Effector memory CD4-positive, alpha-beta T cell (primary cell): ENCODE results near the gene RBMXL2.

Experiments
- DNase-seq, 3 donors: peaks; one replicate each; pipeline ENCODE4 v3.0.0-alpha.2; 2020
- H3K27ac ChIP-seq: 2 replicates; pipeline ENCODE4 v1.7.0; 2013; ENCODE audit warnings: mild to moderate bottlenecking, low read length, moderate library complexity; ENCODE audit not compliant: insufficient read depth, poor library complexity, severe bottlenecking
- H3K27me3 ChIP-seq: replicated peaks from 2 replicates; pipeline ENCODE4 v1.7.0; 2013; ENCODE audit warnings: mild to moderate bottlenecking, low read length; ENCODE audit not compliant: insufficient read depth, control insufficient read depth, poor library complexity, severe bottlenecking
- H3K36me3 ChIP-seq: 2 replicates; pipeline ENCODE4 v1.7.0; 2013; ENCODE audit warnings: mild to moderate bottlenecking, low read length, moderate library complexity; ENCODE audit not compliant: control insufficient read depth, insufficient read depth
- H3K4me1 ChIP-seq: 2 replicates; pipeline ENCODE4 v1.7.0; 2013; ENCODE audit warnings: low read length, mild to moderate bottlenecking; ENCODE audit not compliant: control insufficient read depth, insufficient read depth, poor library complexity, severe bottlenecking
- H3K4me3 ChIP-seq: 2 replicates; pipeline ENCODE4 v1.7.0; 2013; ENCODE audit warnings: low read length, low read depth, mild to moderate bottlenecking; ENCODE audit not compliant: insufficient read depth, poor library complexity, severe bottlenecking
- H3K9me3 ChIP-seq: 2 replicates; pipeline ENCODE4 v1.7.0; 2013; ENCODE audit warnings: mild to moderate bottlenecking, low read length, moderate library complexity; ENCODE audit not compliant: control insufficient read depth
- total RNA-seq, 3 donors: gene quantifications; one replicate each; lab custom pipeline; 2026; lab: John Stamatoyannopoulos, UW

The RBMXL2 gene
- total RNA-seq = 0 reads per million in 3 donors

DNA sequence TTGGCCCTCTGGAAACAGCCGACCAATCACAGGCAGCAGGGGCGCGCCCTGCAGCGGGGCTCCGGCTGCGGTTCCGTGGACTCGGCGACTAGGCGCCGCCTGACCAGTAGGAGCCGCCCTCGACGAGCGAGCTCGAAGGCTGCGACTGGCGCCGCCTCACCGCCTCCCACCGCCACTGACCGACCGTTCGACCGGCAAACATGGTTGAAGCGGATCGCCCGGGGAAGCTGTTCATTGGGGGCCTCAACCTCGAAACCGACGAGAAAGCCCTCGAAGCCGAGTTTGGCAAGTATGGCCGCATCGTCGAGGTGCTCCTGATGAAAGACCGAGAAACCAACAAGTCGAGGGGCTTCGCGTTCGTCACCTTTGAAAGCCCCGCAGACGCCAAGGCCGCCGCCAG is at the start of gene RBMXL2:
Gene RBMXL2, plus strand, starts transcription at position 78 of the 400 bp plus-strand sequence. Its CDS starts 123 bp downstream, at position 201.
- Histone ChIP-seq H3K27ac (no peak within 1 kb of the TSS), H3K36me3 (no peaks in the 10 kb centered on the region), H3K27me3 (peaks cover 5% of the 10 kb centered on the region), H3K4me1 (no peaks in the 10 kb centered on the region), H3K4me3 (no peak within 1 kb of the TSS), H3K9me3 (no peaks in the 10 kb centered on the region)
- no peak for DNase-seq

DNA sequence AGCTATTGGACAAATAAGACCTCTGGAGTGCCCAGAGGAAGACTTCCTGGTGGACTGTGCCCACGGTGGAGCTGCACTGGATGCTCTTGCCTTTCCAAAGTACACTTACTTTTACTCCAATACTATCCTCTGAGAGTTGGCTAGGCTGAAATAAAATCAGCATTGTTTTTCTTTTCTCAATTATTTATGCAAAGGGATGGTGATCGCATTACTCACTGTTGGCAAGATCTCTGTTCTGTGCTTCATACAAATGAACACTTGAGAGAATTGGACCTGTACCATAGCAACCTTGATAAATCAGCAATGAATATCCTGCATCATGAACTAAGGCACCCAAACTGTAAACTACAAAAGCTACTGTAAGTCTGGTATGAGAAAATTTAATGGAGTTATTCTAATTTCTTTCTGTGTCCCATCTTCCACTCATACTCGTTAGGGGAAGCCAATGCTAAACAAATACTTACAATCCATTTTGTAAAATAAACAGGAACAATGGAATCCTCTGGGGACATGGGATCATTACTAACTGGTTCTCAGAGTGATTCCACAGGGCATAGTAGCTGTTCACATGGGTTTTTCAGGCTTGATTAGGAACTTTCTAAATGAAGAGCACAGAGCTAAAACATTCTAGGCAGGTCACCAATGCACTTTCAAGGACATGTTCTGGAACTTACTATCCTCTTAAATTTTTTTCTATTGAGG is 42.2 kb upstream of the RBMXL2 start:
- no peak for DNase-seq
- no peaks in the 10 kb centered on the region for H3K27me3 ChIP-seq
- no peak overlapping the region for H3K4me3 ChIP-seq
- H3K27ac ChIP-seq = no peak overlapping the region
- no peaks in the 10 kb centered on the region for H3K9me3 ChIP-seq
- H3K4me1 ChIP-seq = no peaks in the 10 kb centered on the region
- H3K36me3 ChIP-seq = no peaks in the 10 kb centered on the region

GRCh38 chr11:7050191-7050590 is 38.6 kb upstream of the RBMXL2 start:
- Histone ChIP-seq H3K9me3 (no peaks in the 10 kb centered on the region), H3K4me3 (no peak overlapping the region), H3K4me1 (no peaks in the 10 kb centered on the region), H3K27me3 (no peaks in the 10 kb centered on the region), H3K36me3 (no peaks in the 10 kb centered on the region), H3K27ac (no peak overlapping the region)
- no peak for DNase-seq

GRCh38 chr11:7056828-7057513 is 31.8 kb upstream of the RBMXL2 start:
- Histone ChIP-seq H3K9me3 (no peaks in the 10 kb centered on the region), H3K4me3 (no peak overlapping the region), H3K27me3 (no peaks in the 10 kb centered on the region), H3K36me3 (no peaks in the 10 kb centered on the region), H3K4me1 (no peaks in the 10 kb centered on the region), H3K27ac (no peak overlapping the region)
- DNase-seq = no peak

DNA sequence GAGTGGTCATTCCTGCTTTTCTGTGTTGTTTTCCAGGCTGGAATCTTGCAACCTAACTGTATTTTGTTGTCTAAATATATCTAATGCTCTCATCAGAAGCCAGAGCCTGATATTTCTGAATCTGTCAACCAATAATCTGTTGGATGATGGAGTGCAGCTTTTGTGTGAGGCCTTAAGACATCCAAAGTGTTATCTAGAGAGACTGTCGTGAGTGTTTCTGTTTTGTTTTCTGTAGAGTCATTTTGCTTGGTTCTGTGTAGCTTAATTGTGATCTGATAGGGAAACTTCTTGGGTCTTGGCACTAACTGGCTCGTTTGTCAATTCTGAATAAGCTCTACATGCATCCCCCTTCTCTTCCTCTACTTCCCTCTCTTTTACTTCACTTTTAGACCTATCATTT is 31.2 kb upstream of the RBMXL2 start:
- H3K27ac ChIP-seq = no peak overlapping the region
- no peaks in the 10 kb centered on the region for H3K9me3 ChIP-seq
- H3K4me1 ChIP-seq = no peaks in the 10 kb centered on the region
- H3K27me3 ChIP-seq = no peaks in the 10 kb centered on the region
- DNase-seq = no peak
- H3K4me3 ChIP-seq = no peak overlapping the region
- H3K36me3 ChIP-seq = no peaks in the 10 kb centered on the region

DNA sequence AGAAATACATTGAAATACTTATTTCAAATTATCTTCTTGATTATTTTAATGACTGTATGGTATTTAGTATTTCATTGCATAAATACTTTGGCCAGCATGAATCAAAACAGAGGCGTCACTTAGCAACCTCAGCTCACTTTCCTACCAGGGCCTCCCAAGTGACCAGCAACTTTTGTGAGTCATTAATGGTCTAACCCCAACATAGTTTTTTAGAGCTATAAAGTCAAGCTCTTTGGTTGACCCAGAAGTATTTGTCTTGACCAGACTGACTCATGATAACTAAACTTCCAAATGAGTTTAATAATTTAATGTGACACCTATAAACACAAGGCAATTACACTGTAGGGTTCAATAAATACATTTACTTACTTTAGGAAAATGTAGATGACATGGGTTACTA is 27.9 kb upstream of the RBMXL2 start:
- H3K27me3 ChIP-seq = no peaks in the 10 kb centered on the region
- DNase-seq = no peak
- no peaks in the 10 kb centered on the region for H3K4me1 ChIP-seq

DNA sequence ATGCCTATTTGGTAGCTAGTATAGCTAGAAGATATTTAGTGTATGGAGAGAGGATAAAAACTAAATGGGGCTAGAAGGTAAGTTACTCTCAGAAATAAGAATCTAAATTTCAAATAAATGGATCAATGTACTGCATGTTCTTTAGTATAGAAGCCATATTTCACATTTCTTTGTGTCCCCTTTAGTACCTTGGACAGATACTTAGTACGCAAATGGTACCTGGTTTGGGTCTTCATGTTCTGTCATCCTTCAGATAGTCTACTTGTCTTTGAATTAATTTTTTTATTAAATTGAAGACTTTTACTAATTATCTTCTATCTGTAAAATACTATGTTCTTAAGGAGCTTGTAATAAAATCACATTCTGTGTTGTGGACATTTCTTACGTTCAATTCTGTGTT is 26.3 kb upstream of the RBMXL2 start:
- DNase-seq = no peak
- no peaks in the 10 kb centered on the region for H3K4me1 ChIP-seq
- H3K4me3 ChIP-seq = no peak overlapping the region
- H3K9me3 ChIP-seq = no peaks in the 10 kb centered on the region
- no peaks in the 10 kb centered on the region for H3K36me3 ChIP-seq
- H3K27me3 ChIP-seq = no peaks in the 10 kb centered on the region
- no peak overlapping the region for H3K27ac ChIP-seq

More for the DNA sequence above, 27.9 kb upstream of the RBMXL2 start:
- Histone ChIP-seq H3K27ac (no peak overlapping the region), H3K36me3 (no peaks in the 10 kb centered on the region), H3K9me3 (no peaks in the 10 kb centered on the region), H3K4me3 (no peak overlapping the region)

DNA sequence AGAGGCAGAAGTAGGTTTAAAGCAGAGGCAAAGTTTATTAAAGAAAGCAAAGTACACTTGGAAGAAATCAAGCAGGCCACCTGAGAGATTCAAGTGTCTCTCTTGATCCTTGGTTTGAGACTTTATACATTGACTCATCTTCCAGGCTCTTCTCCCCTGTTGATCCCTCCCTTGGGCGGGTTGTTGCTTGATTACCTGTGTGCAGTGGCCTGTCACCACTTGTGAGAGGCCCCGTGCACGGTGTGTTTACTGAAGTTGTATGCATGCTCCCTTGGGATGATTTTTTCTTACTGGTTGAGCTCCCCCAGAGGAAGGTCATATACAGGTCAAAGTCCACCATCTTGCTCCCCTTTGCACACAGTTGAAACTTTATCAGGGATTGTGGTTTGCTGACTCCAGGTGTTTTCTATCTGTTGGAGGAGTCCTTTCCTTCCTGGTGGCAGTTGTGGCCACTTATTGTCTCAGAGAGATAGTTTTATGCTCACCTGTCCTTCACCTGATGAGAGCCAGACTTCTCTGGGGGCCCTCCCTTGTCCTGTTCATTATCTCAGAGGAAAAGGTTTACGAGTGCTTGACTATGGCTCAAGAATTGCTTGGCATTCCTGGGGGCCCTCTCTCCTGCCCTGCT is 16.3 kb upstream of the RBMXL2 start:
- Histone ChIP-seq H3K27ac (no peak overlapping the region), H3K4me3 (no peak overlapping the region), H3K36me3 (no peaks in the 10 kb centered on the region), H3K4me1 (no peaks in the 10 kb centered on the region), H3K9me3 (no peaks in the 10 kb centered on the region), H3K27me3 (no peaks in the 10 kb centered on the region)
- no peak for DNase-seq

DNA sequence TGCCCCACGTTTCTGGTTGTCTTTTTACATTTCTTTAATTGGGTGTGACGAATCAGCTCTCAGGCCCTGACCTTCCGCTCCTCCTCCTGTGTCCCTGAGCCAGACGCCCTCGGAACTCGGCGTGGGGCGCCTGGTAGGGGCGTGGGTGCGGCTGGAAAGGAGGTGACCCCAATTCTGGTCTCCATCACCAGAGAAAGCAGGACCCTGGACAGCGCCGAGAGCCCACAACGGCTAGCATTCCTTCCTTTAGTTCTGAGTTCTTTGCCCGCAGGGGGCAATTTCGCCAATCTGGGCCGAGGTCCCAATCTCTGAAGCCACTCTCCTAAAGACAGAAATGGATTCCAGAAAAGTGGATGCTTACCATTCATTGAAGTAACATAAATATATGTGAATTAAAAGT is 11.7 kb upstream of the RBMXL2 start:
- H3K27ac ChIP-seq = no peak overlapping the region
- no peak for DNase-seq
- no peaks in the 10 kb centered on the region for H3K4me1 ChIP-seq
- H3K36me3 ChIP-seq = no peaks in the 10 kb centered on the region
- H3K9me3 ChIP-seq = no peaks in the 10 kb centered on the region
- no peaks in the 10 kb centered on the region for H3K27me3 ChIP-seq
- H3K4me3 ChIP-seq = no peak overlapping the region

DNA sequence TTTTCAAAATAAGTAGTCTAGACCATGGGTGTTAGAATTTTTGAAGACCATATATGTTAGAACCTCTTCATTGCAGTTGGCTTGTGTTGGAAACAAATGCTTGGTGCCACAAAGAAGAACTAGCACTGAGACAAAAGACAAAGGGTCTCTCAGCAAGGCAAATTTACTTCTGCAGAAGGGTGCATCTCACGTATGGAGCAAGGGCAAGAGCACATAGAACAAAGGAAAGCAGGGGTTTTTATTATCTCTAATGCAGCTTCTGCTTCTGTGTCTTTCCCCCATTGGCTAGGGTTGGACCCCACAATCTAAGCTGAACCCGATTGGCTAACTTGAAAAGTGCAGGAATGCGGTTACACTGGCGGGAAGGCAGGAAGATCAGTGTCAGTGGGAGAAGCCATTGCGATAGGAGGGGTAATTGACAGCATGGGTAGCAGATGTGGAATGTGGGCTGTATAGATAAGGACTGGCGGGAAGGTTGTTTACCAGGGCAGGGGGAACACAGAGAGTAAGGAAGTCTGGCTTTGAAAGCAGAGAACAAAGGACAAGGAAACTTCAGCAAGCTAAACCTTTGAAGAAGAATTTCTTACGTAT is 9.2 kb upstream of the RBMXL2 start:
- Histone ChIP-seq H3K4me3 (no peak overlapping the region), H3K9me3 (no peaks in the 10 kb centered on the region), H3K36me3 (no peaks in the 10 kb centered on the region), H3K27me3 (no peaks in the 10 kb centered on the region), H3K4me1 (no peaks in the 10 kb centered on the region), H3K27ac (no peak overlapping the region)
- no peak for DNase-seq
